GM12872 (cell line): Measurements from ENCODE around the gene ESRRG.

Experiments
- TF ChIP-seq, protein P1 (sequence below): IDR thresholded peaks from 3 replicates; pipeline ENCODE4 v1.5.1; 2011; ENCODE audit warnings: low read depth, mild to moderate bottlenecking, low read length, moderate library complexity; ENCODE audit not compliant: insufficient read depth

ESRRG gene

DNA sequence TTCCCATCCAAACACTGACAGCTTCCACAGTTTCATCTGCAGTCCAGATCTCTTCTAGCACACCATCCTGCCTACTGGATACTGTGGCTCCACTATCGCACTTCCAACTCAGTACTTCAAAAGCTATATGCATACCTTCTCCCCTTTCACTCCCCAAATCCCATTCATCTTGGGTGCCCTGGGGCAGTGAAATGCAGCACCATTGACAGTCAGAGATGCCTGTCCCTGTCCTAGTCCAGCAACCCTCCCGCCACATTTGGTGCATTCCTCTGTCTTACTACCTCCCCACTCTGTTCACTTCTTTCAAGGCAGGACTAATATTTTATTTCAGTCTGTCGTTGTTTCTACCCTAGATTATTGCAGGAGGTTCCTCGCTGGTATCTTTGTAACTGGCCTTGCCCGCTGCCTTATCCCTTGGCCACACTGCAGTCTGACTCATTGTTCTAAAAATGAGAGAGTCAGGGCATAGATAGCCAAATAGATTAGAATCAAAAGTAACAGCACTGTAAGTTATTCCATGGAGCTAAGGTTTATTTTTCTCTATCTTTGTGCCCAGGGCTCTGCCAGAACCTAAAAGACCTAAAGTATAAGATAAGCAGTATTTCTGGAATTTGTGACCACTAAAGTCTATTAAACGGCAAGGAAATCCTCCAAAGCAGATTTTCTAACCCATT lies 96.7 kb downstream of the ESRRG start:
- TF ChIP-seq, protein P1, sequence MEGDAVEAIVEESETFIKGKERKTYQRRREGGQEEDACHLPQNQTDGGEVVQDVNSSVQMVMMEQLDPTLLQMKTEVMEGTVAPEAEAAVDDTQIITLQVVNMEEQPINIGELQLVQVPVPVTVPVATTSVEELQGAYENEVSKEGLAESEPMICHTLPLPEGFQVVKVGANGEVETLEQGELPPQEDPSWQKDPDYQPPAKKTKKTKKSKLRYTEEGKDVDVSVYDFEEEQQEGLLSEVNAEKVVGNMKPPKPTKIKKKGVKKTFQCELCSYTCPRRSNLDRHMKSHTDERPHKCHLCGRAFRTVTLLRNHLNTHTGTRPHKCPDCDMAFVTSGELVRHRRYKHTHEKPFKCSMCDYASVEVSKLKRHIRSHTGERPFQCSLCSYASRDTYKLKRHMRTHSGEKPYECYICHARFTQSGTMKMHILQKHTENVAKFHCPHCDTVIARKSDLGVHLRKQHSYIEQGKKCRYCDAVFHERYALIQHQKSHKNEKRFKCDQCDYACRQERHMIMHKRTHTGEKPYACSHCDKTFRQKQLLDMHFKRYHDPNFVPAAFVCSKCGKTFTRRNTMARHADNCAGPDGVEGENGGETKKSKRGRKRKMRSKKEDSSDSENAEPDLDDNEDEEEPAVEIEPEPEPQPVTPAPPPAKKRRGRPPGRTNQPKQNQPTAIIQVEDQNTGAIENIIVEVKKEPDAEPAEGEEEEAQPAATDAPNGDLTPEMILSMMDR = no peak

DNA sequence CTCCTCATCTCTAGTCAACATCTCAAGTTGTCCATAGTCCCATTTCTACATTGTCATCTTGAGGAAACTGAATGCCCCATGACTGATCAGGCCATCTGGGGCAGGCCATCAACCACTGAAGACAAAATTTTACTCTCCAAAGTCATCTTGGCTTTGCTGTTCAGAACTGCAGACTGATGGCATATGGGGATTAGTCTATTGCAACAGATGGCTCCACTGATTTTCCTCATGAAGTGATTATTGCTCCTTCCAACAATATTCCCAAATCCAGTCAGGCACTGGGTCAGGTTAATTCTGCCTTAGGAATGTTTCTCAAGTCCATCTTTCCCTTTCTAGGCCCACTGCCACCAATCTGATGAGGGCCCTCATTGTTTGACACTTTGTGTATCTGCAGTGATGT lies 101.7 kb downstream of the ESRRG start:
- TF ChIP-seq, protein P1 = no peak

DNA sequence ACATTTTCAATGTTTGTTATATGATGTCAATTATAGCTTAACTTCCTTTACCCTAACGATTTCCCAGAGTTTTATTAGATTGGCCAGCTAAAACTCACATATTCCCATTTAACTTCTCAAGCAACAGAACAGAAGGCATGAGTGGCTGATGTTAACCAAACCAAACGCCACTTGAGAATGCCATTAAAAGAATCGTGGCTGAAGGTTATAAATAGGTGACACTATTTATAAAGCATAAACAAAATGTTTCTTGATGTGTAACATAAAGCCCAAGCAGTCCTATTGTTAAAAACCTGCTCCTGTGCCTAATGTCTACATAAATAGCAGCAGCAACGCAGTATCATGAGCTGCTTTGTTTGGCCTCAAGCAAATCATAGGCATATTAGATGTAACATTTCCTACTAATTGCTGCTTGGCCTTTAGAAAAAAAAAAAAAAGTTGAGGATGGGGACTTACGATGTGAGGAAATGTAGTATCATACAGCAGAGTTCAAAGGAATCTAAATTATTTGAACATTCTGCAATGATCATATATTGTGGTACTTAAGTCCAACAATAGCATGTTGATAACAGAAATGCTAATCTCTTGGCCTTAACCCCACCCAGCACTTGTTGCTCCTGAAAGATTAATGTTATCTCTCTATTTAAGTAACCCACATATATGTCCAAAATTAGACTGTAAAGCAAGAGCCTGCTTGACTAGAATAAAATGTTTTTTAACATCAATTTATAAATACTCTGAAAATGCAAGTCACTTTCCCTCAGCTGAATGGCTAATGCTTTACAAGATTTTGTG lies 106.0 kb downstream of the ESRRG start:
- TF ChIP-seq, protein P1 = no peak

DNA sequence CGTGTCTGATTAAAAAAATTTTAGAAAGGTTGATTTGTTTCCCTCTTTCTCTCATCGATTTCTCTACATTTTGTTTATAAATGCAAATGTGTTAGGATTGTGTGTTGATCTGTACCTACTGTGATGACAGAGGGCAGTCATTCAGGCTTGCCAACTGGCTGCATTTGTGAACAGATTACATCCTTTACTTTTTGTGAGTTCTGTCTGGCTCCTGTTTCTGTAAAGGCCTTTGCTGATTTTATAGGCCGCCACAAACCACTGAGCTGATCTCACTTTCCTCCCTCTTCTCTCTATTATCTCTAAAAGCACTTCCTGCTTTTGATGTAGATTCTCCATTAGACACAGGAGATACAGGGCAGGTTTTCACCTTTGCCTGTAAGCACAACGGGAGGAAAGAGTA lies 106.8 kb downstream of the ESRRG start:
- TF ChIP-seq, protein P1 = no peak

DNA sequence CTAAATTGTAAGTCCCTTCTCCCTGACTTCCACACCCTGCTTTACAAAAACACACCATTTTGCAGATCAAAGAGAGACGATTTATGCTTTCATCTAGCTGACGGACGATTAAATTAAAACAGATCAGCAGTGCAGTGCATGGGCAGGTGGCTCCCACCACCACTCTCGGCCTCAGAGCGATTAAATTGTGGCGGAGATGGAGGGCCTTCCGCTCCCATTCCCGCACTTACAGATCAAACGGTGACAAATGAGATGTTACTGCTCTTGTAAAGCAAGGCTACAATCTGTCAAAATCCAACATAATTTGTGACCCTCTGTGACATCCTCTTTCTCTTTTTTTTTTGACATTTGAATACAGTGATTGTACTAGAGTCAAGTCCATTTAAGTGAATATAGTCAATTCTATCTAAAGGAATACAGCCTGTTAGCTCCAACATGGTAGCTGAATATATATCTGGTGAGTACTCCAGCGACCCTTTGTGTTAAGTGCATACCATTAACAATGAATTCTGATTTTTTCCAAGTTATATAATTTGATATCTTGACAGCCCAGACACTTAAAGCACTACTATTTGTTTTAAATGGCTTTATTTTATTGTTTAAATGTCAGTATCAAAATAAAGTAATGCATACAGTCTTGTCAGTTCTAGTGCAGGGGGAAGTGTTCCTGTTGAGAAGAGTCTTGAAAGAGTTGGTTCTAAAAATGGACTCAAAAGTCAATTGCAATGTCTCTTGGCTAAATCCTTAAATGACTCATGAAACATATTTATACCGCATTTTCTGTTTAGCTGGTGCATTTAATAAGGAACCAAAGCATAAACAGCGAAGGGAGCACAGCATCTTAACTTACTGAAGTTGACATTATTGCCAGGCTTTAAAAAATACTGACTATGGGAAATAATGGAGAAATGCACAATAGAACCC lies 109.0 kb downstream of the ESRRG start:
- TF ChIP-seq, protein P1 = no peak

DNA sequence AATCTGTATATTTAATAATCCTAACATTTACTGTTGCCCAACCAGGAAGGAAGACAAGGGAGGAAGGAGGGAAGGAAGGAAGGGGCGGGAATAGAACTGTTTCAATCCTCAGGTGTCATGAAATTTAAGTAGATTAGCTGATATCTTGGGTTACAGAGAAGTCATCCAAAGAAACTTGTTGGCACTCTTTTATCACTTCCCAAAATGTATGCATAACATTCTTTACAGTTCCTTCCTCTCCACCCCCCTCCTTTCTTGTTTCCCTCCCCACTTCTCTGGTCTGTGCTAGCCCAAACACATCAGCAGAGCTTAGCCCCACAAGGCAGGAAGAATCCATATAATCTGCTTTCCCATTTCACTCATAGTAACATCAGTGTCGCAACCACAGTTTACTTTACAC lies 110.9 kb downstream of the ESRRG start:
- TF ChIP-seq, protein P1 = no peak
